Prostate gland (tissue), 2 donors: Measurements from ENCODE around the gene SOAT2.

ENCODE experiments used
- CTCF ChIP-seq, 4 experiments: fragments of 200-600 bp in 2 of 4; fragments of 450-650 bp in 2 of 4; sonication (generic) in 2 of 4; IDR thresholded peaks; 1 replicate in 3 of 4; 2 replicates in 1 of 4; pipeline ENCODE4 v1.5.1; 2016 to 2019; ENCODE audit warnings: antibody characterized with exemption in 4 of 4, mild to moderate bottlenecking in 2 of 4, moderate library complexity in 2 of 4
- POLR2A ChIP-seq: fragments of 450-650 bp; IDR thresholded peaks from one replicate; pipeline ENCODE4 v1.6.1; 2016; ENCODE audit warnings: antibody characterized with exemption, mild to moderate bottlenecking
- POLR2AphosphoS5 ChIP-seq: sonication (generic); formaldehyde crosslinking; IDR thresholded peaks from one replicate; pipeline ENCODE4 v1.6.1; 2017; ENCODE audit warnings: antibody characterized with exemption

- TF ChIP-seq POLR2A (no peak), CTCF (IDR thresholded peaks at IDR 0.05) (no peak), POLR2AphosphoS5 (no peak)
Observed at GRCh38 chr12:53067993-53068770, 35.1 kb upstream of the SOAT2 start.
